Spleen (tissue), 11 donors: Measurements from ENCODE around the gene TTLL12. TPM values are rescaled to one million over a fixed set of nuclear protein-coding genes. Genes with fewer than 3 reads are reported as not detected.

Experiments used
- DNase-seq: peaks from one replicate; pipeline ENCODE4 v3.0.0-alpha.2; 2020
- H3K27ac ChIP-seq, 8 donors: fragments of 200-600 bp; sonication (generic) in 7 of 8; 1 replicate in 4 of 8; 2 replicates in 4 of 8; pipeline versions ENCODE4 v1.5.0 to v1.8.0; 2016 to 2021; ENCODE audit warnings: inconsistent platforms in 4 of 8, mild to moderate bottlenecking in 4 of 8, moderate library complexity in 1 of 8
- H3K27me3 ChIP-seq, 7 donors: fragments of 200-600 bp; sonication (generic) in 6 of 7; replicated peaks in 1 of 7; 1 replicate in 4 of 7; 2 replicates in 3 of 7; pipeline versions ENCODE4 v1.5.0 to v1.8.0; 2016 to 2021; ENCODE audit warnings: inconsistent platforms in 3 of 7, mild to moderate bottlenecking in 1 of 7
- H3K36me3 ChIP-seq, 6 donors: fragments of 200-600 bp; sonication (generic) in 5 of 6; 1 replicate in 4 of 6; 2 replicates in 2 of 6; pipeline versions ENCODE4 v1.5.0 to v1.8.0; 2016 to 2021; ENCODE audit warnings: inconsistent platforms in 2 of 6
- H3K4me1 ChIP-seq, 6 donors: fragments of 200-600 bp; sonication (generic) in 5 of 6; 1 replicate in 3 of 6; 2 replicates in 3 of 6; pipeline versions ENCODE4 v1.5.0 to v1.8.0; 2016 to 2021; ENCODE audit warnings: inconsistent platforms in 3 of 6
- H3K4me3 ChIP-seq, 8 donors: fragments of 200-600 bp; sonication (generic) in 7 of 8; 1 replicate in 4 of 8; 2 replicates in 4 of 8; pipeline versions ENCODE4 v1.5.0 to v1.8.0; 2016 to 2021; ENCODE audit warnings: inconsistent platforms in 4 of 8, mild to moderate bottlenecking in 4 of 8, moderate library complexity in 2 of 8
- H3K9me3 ChIP-seq, 8 donors: fragments of 200-600 bp; sonication (generic) in 7 of 8; 1 replicate in 4 of 8; 2 replicates in 4 of 8; pipeline versions ENCODE4 v1.5.0 to v1.8.0; 2016 to 2021; ENCODE audit warnings: inconsistent platforms in 4 of 8
- POLR2A ChIP-seq, 3 donors: fragments of 450-650 bp; IDR thresholded peaks; one replicate each; pipeline ENCODE4 v1.5.1; 2017; ENCODE audit warnings: antibody characterized with exemption in 3 of 3, mild to moderate bottlenecking in 1 of 3
- POLR2AphosphoS5 ChIP-seq, 3 donors: sonication (generic); formaldehyde crosslinking; IDR thresholded peaks; one replicate each; pipeline ENCODE4 v1.5.1; 2017; ENCODE audit warnings: antibody characterized with exemption in 3 of 3
- WGBS, 5 donors: extraction: QIAGEN DNeasy Blood & Tissue Kit in 3 of 5; methylation state at CpG; one replicate each; pipeline versions ENCODE4 v1.1.5 to v1.1.7; 2013 to 2018; 5-methylcytosine and 5-hydroxymethylcytosine counted together
- intact Hi-C: fragments of 100-400 bp; cut with DNase I; formaldehyde crosslinking; loops from one replicate; pipeline ENCODE4 v1.15.0; 2023; ENCODE audit warnings: low total_unique reads
- polyA plus RNA-seq, 3 donors: library from polyadenylated mRNA; stranded (reverse); fragments of 200-250 nt; gene quantifications; one replicate each; pipeline ENCODE4 v1.2.1, GENCODE V29; 2013
- total RNA-seq, 7 donors: library from RNA; depleted of rRNA in 3 of 7; stranded (reverse); fragments of >200 nt in 3 of 7; fragmentation: NEBNext Ultra II Directional in 4 of 7; extraction: Animal tissue kit (Norgen Biotek cat#: 25700) in 4 of 7; gene quantifications; one replicate each; pipeline versions ENCODE4 v1.1.0 to v1.2.1, GENCODE V29; 2016 to 2021
- TF ChIP-seq, protein P1 (sequence below), 11 experiments: fragments of 200-600 bp in 7 of 11; fragments of 450-650 bp in 4 of 11; sonication (generic) in 4 of 11; IDR thresholded peaks in 8 of 11; conservative IDR thresholded peaks in 3 of 11; 1 replicate in 7 of 11; 2 replicates in 4 of 11; pipeline versions ENCODE4 v1.4.0 to v1.8.0; 2016 to 2021; ENCODE audit warnings: antibody characterized with exemption in 11 of 11, inconsistent platforms in 4 of 11, mild to moderate bottlenecking in 1 of 11
- donor health status: healthy with polysubstance abuse.
- donor health status: DM: no; HTN: no; CAD: no; lungs with moderate emphysema.
- donor health status: DM: no; HTN: no; CAD: no.
- donor health status: Bipolar disorder and iron deficiency.
- donor health status: healthy.
- donor health status: DM: no; HTN: no; CAD: no.
- donor health status: DM: yes; HTN: yes; CAD: no.

Gene TTLL12
- total and polyA plus RNA-seq, 10 donors, result 8.7 to 21.6 (median 18.2) TPM

DNA sequence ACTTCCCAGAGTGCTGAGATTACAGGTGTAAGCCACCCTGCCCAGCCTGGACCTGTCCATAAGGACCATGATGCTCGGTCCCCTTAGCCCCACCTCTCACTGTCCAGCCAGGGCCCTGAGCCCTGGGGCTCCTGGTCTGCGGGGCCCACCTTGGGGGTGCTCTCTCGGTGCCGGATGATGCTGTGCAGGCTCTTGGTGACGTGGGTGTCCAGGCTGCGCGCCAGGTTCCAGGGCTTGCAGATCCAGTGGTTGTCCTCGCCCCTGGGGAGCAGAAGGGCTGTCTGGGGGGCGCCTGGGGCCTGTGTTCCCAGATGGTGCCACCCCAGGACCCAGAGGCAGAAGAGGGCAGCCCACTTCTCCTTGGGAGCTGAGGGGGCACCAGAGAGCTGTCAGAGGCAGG is 13.4 kb downstream of the TTLL12 start:
- H3K36me3 ChIP-seq, result peaks cover 0 to 97% (median 61%) of the 10 kb centered on the region in 6 donors
- peak; percentile 56 for DNase-seq
- 96 to 100% (median 99%) methylated on average over 3 to 9 of the region's 9 CpGs for WGBS, 5 donors
- intact Hi-C loops, result no loop called here
- H3K27me3 ChIP-seq, result no peaks in the 10 kb centered on the region
- peaks cover 0 to 12% (median 3%) of the 10 kb centered on the region in 6 donors for H3K4me1 ChIP-seq
- no peak overlapping the region for H3K27ac ChIP-seq
- H3K4me3 ChIP-seq, result no peak overlapping the region
- no peaks in the 10 kb centered on the region for H3K9me3 ChIP-seq
- TF ChIP-seq POLR2A (IDR thresholded peaks at IDR 0.05), result no peak
- TF ChIP-seq POLR2AphosphoS5 (IDR thresholded peaks at IDR 0.05), result no peak
- TF ChIP-seq, protein P1, sequence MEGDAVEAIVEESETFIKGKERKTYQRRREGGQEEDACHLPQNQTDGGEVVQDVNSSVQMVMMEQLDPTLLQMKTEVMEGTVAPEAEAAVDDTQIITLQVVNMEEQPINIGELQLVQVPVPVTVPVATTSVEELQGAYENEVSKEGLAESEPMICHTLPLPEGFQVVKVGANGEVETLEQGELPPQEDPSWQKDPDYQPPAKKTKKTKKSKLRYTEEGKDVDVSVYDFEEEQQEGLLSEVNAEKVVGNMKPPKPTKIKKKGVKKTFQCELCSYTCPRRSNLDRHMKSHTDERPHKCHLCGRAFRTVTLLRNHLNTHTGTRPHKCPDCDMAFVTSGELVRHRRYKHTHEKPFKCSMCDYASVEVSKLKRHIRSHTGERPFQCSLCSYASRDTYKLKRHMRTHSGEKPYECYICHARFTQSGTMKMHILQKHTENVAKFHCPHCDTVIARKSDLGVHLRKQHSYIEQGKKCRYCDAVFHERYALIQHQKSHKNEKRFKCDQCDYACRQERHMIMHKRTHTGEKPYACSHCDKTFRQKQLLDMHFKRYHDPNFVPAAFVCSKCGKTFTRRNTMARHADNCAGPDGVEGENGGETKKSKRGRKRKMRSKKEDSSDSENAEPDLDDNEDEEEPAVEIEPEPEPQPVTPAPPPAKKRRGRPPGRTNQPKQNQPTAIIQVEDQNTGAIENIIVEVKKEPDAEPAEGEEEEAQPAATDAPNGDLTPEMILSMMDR (IDR thresholded peaks at IDR 0.05 in 8 of 11, conservative IDR thresholded peaks at IDR 0.05 in 3 of 11), result no peak

DNA sequence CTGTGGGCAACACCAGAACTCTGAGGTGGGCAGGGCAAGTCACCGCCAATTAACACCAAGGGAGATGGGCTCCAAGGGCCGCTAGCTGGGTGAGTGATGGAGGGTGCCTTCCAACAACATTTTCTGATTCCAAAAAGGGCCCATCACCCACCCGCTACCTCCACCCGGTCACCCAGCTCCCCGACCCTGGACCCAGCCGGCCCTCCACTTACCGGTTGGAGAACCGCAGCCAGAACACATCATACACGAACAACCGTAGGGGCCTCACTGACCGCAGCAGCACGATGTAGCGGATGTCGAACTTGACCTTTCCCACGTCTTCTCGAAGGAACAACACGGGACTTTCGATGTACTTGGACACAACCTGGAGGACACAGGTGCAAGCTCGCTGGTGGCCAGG is 14.7 kb downstream of the TTLL12 start:
- Histone ChIP-seq H3K9me3 (no peaks in the 10 kb centered on the region), H3K27me3 (no peaks in the 10 kb centered on the region), H3K36me3 (peaks cover 0 to 98% (median 68%) of the 10 kb centered on the region in 6 donors), H3K4me1 (peaks cover 0 to 12% (median 3%) of the 10 kb centered on the region in 6 donors), H3K27ac (no peak overlapping the region), H3K4me3 (no peak overlapping the region)
- TF ChIP-seq POLR2AphosphoS5 (IDR thresholded peaks at IDR 0.05) (no peak), POLR2A (IDR thresholded peaks at IDR 0.05) (no peak)
- TF ChIP-seq, protein P1 (IDR thresholded peaks at IDR 0.05 in 8 of 11, conservative IDR thresholded peaks at IDR 0.05 in 3 of 11), result no peak
- DNase-seq, result peak; percentile 55
- 92 to 98% (median 97%) methylated on average over 18 to 19 of the region's 19 CpGs for WGBS, 5 donors
- intact Hi-C loops, result no loop called here

DNA sequence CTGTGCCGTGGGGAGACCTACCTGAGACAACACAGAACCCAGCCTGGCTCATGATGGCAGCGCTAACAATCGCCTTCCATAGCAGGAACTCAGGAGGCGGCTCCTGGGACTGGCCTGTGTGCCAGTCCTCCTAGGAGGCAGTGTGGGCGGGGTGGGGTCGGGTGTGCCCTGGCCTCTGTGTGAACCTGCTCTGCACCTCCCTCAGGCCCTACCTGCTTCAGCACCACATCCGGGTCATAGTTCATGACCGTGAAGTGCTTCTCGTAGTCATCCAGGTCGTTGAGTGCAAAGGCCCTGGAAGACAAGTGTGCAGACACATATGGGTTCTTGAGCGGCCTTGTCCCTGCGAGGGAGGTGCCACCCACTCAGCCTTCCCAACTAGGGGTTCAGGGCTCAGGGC is 15.3 kb downstream of the TTLL12 start:
- TF ChIP-seq POLR2A (IDR thresholded peaks at IDR 0.05) (no peak), POLR2AphosphoS5 (IDR thresholded peaks at IDR 0.05) (no peak)
- TF ChIP-seq, protein P1 (IDR thresholded peaks at IDR 0.05 in 8 of 11, conservative IDR thresholded peaks at IDR 0.05 in 3 of 11), result no peak
- 84 to 88% (median 86%) methylated on average over 9 to 12 of the region's 12 CpGs for WGBS, 5 donors
- H3K4me1 ChIP-seq, result peaks cover 0 to 12% (median 3%) of the 10 kb centered on the region in 6 donors
- H3K36me3 ChIP-seq, result peaks cover 0 to 98% (median 70%) of the 10 kb centered on the region in 6 donors
- H3K27me3 ChIP-seq, result no peaks in the 10 kb centered on the region
- no peak overlapping the region for H3K27ac ChIP-seq
- H3K9me3 ChIP-seq, result no peaks in the 10 kb centered on the region
- peak; percentile 42 for DNase-seq
- no peak overlapping the region for H3K4me3 ChIP-seq
- intact Hi-C loops, result no loop called here

DNA sequence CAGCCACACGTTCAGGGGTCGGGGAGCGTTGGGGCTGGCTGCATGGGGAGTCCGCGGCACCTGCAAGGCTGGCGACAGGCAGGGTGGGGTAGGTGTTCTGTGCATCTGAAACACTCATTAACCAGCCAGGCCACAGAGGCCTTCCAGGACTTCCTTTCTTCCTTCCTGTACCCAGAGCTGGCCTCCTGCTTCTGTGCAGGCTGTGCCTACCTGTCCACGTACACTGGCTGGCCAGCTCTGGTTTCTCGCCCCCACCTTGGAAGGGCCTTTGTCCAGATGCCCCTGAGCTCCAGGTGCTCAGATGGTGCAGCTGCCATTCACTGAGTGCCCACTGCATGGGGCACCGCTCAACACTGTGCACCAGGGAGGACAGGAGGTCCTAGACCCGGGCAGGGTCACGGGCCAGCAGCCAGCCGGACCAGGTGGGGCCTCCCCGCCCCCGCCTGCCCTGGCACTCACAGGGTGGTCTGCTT is 15.9 kb downstream of the TTLL12 start:
- intact Hi-C loops, result no loop called here
- Histone ChIP-seq H3K4me3 (no peak overlapping the region), H3K27ac (no peak overlapping the region), H3K27me3 (no peaks in the 10 kb centered on the region), H3K36me3 (peaks cover 0 to 100% (median 70%) of the 10 kb centered on the region in 6 donors), H3K4me1 (peaks cover 0 to 12% (median 3%) of the 10 kb centered on the region in 6 donors), H3K9me3 (no peaks in the 10 kb centered on the region)
- TF ChIP-seq POLR2A (IDR thresholded peaks at IDR 0.05), result no peak
- no peak for TF ChIP-seq POLR2AphosphoS5 (IDR thresholded peaks at IDR 0.05)
- TF ChIP-seq, protein P1 (IDR thresholded peaks at IDR 0.05 in 8 of 11, conservative IDR thresholded peaks at IDR 0.05 in 3 of 11), result no peak
- peak; percentile 58 for DNase-seq
- WGBS, 5 donors, result 59 to 69% (median 68%) methylated on average over 9 to 14 of the region's 14 CpGs
